H9 (cell line): ENCODE data around the gene IFT122. TPM values are rescaled to one million over a fixed set of nuclear protein-coding genes. Genes with fewer than 3 reads are reported as not detected.

ENCODE experiments used
- DNase-seq: peaks from one replicate; pipeline ENCODE4 v3.0.0-alpha.2; 2017
- H2AFZ ChIP-seq: one replicate; pipeline ENCODE4 v1.6.1; 2013; ENCODE audit warnings: mild to moderate bottlenecking, low read length, control low read depth, moderate library complexity
- H2AK5ac ChIP-seq: 2 replicates; pipeline ENCODE4 v1.6.1; 2013; ENCODE audit warnings: low read length, control low read depth, mixed read lengths; ENCODE audit not compliant: insufficient read length
- H2BK120ac ChIP-seq: one replicate; pipeline ENCODE4 v1.6.1; 2013; ENCODE audit warnings: low read depth, mild to moderate bottlenecking, low read length, control low read depth, inconsistent platforms; ENCODE audit not compliant: poor library complexity, severe bottlenecking
- H2BK12ac ChIP-seq: 2 replicates; pipeline ENCODE4 v1.6.1; 2013; ENCODE audit warnings: low read length, control low read depth, mixed read lengths, low read depth; ENCODE audit not compliant: insufficient read length
- H2BK15ac ChIP-seq: 2 replicates; pipeline ENCODE4 v1.6.1; 2013; ENCODE audit warnings: low read depth, low read length, control low read depth
- H2BK20ac ChIP-seq: one replicate; pipeline ENCODE4 v1.6.1; 2013; ENCODE audit warnings: low read depth, mild to moderate bottlenecking, low read length, control low read depth, inconsistent platforms; ENCODE audit not compliant: poor library complexity, severe bottlenecking
- H2BK5ac ChIP-seq: 2 replicates; pipeline ENCODE4 v1.6.1; 2013; ENCODE audit warnings: low read length, control low read depth, mixed read lengths; ENCODE audit not compliant: insufficient read length
- H3K14ac ChIP-seq: 2 replicates; pipeline ENCODE4 v1.6.1; 2013; ENCODE audit warnings: low read length, control low read depth; ENCODE audit not compliant: insufficient read depth
- H3K18ac ChIP-seq: 2 replicates; pipeline ENCODE4 v1.6.1; 2013; ENCODE audit warnings: low read depth, mild to moderate bottlenecking, mixed read lengths, low read length, control low read depth; ENCODE audit not compliant: insufficient read length
- H3K23ac ChIP-seq: 2 replicates; pipeline ENCODE4 v1.6.1; 2013; ENCODE audit warnings: low read length, control low read depth, mixed read lengths, low read depth; ENCODE audit not compliant: insufficient read length
- H3K23me2 ChIP-seq: 2 replicates; pipeline ENCODE4 v1.6.1; 2013; ENCODE audit warnings: low read depth, mild to moderate bottlenecking, mixed read lengths, low read length, control low read depth; ENCODE audit not compliant: insufficient read length, poor library complexity, severe bottlenecking
- H3K27ac ChIP-seq: 2 replicates; pipeline ENCODE4 v1.5.1; 2013; ENCODE audit warnings: low read length, control low read depth, mixed read lengths, low read depth; ENCODE audit not compliant: insufficient read length
- H3K27me3 ChIP-seq: 2 replicates; pipeline ENCODE4 v1.6.1; 2013; ENCODE audit warnings: low read length, control low read depth, inconsistent platforms; ENCODE audit not compliant: insufficient read depth
- H3K4ac ChIP-seq: 2 replicates; pipeline ENCODE4 v1.6.1; 2013; ENCODE audit warnings: low read depth, mild to moderate bottlenecking, control low read depth, inconsistent platforms, low read length, moderate library complexity
- H3K4me1 ChIP-seq: 2 replicates; pipeline ENCODE4 v1.6.1; 2013; ENCODE audit warnings: low read length, control low read depth, inconsistent platforms; ENCODE audit not compliant: insufficient read depth
- H3K4me2 ChIP-seq: 2 replicates; pipeline ENCODE4 v1.6.1; 2013; ENCODE audit warnings: low read length, control low read depth, mixed read lengths; ENCODE audit not compliant: insufficient read length, insufficient read depth
- H3K56ac ChIP-seq: 2 replicates; pipeline ENCODE4 v1.6.1; 2013; ENCODE audit warnings: low read depth, mild to moderate bottlenecking, mixed read lengths, low read length, control low read depth; ENCODE audit not compliant: insufficient read length
- H3K79me1 ChIP-seq: 2 replicates; pipeline ENCODE4 v1.6.1; 2013; ENCODE audit warnings: low read depth, mild to moderate bottlenecking, moderate library complexity, low read length, control low read depth, inconsistent platforms; ENCODE audit not compliant: insufficient read depth, poor library complexity, severe bottlenecking
- H3K79me2 ChIP-seq: 2 replicates; pipeline ENCODE4 v1.6.1; 2013; ENCODE audit warnings: low read length, control low read depth, inconsistent platforms; ENCODE audit not compliant: insufficient read depth
- H3K9ac ChIP-seq: 2 replicates; pipeline ENCODE4 v1.6.1; 2013; ENCODE audit warnings: low read length, control low read depth, mixed read lengths; ENCODE audit not compliant: insufficient read length; ENCODE audit errors: extremely low read depth
- H3K9me3 ChIP-seq: one replicate; pipeline ENCODE4 v1.6.1; 2013; ENCODE audit warnings: low read depth, low read length, inconsistent platforms; ENCODE audit not compliant: control insufficient read depth
- H3T11ph ChIP-seq: one replicate; pipeline ENCODE4 v1.6.1; 2013; ENCODE audit warnings: mild to moderate bottlenecking, low read length, control low read depth, inconsistent platforms
- H4K20me1 ChIP-seq: one replicate; pipeline ENCODE4 v1.6.1; 2013; ENCODE audit not compliant: control insufficient read depth, insufficient read length, insufficient read depth
- H4K5ac ChIP-seq: 2 replicates; pipeline ENCODE4 v1.6.1; 2013; ENCODE audit warnings: low read depth, mild to moderate bottlenecking, mixed read lengths, low read length, control low read depth; ENCODE audit not compliant: insufficient read length
- H4K8ac ChIP-seq: replicated peaks from 2 replicates; pipeline ENCODE4 v1.6.1; 2013; ENCODE audit warnings: low read length, control low read depth, mixed read lengths, low read depth; ENCODE audit not compliant: insufficient read length
- H4K91ac ChIP-seq: 2 replicates; pipeline ENCODE4 v1.6.1; 2013; ENCODE audit warnings: low read depth, mild to moderate bottlenecking, moderate library complexity, mixed read lengths, low read length, control low read depth; ENCODE audit not compliant: insufficient read length
- H3K27ac Mint-ChIP-seq, 3 experiments: 2 replicates in 2 of 3; 3 replicates in 1 of 3; pipeline ENCODE4 v1.8.0; 2020 to 2021; ENCODE audit warnings: mixed read lengths in 3 of 3, mild to moderate bottlenecking in 1 of 3, moderate library complexity in 1 of 3
- H3K27me3 Mint-ChIP-seq: 2 replicates; pipeline ENCODE4 v1.8.0; 2021; ENCODE audit warnings: low read depth, mild to moderate bottlenecking, moderate library complexity, mixed read lengths
- H3K36me3 Mint-ChIP-seq, 3 experiments: 2 replicates in 2 of 3; 3 replicates in 1 of 3; pipeline ENCODE4 v1.8.0; 2020 to 2021; ENCODE audit warnings: low read depth in 3 of 3, mixed read lengths in 3 of 3; ENCODE audit not compliant: insufficient read depth in 1 of 3
- H3K4me1 Mint-ChIP-seq, 2 experiments: 2 replicates each; pipeline ENCODE4 v1.8.0; 2020; ENCODE audit warnings: mixed read lengths in 2 of 2
- H3K4me3 Mint-ChIP-seq, 2 experiments: 2 replicates in 1 of 2; 3 replicates in 1 of 2; pipeline ENCODE4 v1.8.0; 2020 to 2021; ENCODE audit warnings: mild to moderate bottlenecking in 2 of 2, mixed read lengths in 2 of 2, moderate library complexity in 1 of 2
- H3K9me3 Mint-ChIP-seq, 2 experiments: 2 replicates in 1 of 2; 3 replicates in 1 of 2; pipeline ENCODE4 v1.8.0; 2020; ENCODE audit warnings: mild to moderate bottlenecking in 2 of 2, mixed read lengths in 2 of 2, moderate library complexity in 1 of 2
- CTCF ChIP-seq: fragments of 200-600 bp; sonication (generic); conservative IDR thresholded peaks from 3 replicates; pipeline ENCODE4 v1.8.0; 2021; ENCODE audit warnings: antibody characterized with exemption, mild to moderate bottlenecking
- WGBS: extraction: QIAGEN DNeasy Blood & Tissue Kit; methylation state at CpG from one replicate; pipeline ENCODE4 v1.1.7; 2013; ENCODE audit warnings: missing lambda C conversion rate, low lambda C conversion rate, mixed read lengths; ENCODE audit not compliant: insufficient read length; ENCODE audit errors: extremely low coverage; 5-methylcytosine and 5-hydroxymethylcytosine counted together
- total RNA-seq: library from RNA; stranded (reverse); gene quantifications from 2 replicates; pipeline ENCODE4 v1.2.1, GENCODE V29; 2021

The IFT122 gene
- total RNA-seq, 1 experiment from 2014 or later: 19.3 TPM

- H3K79me1 ChIP-seq: no peaks in the 10 kb centered on the region
Observed at GRCh38 chr3:129429080-129429451, 11.0 kb upstream of the IFT122 start.

More at GRCh38 chr3:129429080-129429451, 11.0 kb upstream of the IFT122 start:
- Histone ChIP-seq H4K8ac (no peak overlapping the region), H3K14ac (no peak overlapping the region; the same call in 1 of the 2 replicates), H3K79me2 (no peaks in the 10 kb centered on the region), H4K91ac (no peak overlapping the region), H4K20me1 (no peaks in the 10 kb centered on the region), H4K5ac (peak overlapping the region; percentile 18), H3K4me2 (peak overlapping the region; percentile 76), H3K9ac (peak overlapping the region; percentile 63), H3K56ac (no peak overlapping the region), H2BK120ac (no peak overlapping the region), H3K18ac (peak overlapping the region; percentile 32), H2BK12ac (no peak overlapping the region), H2BK15ac (no peak overlapping the region), H2BK5ac (no peak overlapping the region), H2AK5ac (peak overlapping the region; percentile 25), H2AFZ (no peak overlapping the region), H2BK20ac (no peak overlapping the region), H3K27ac (no peak overlapping the region), H3K4me1 (peaks cover 7% of the 10 kb centered on the region; the same call in 1 of the 2 replicates), H3T11ph (no peak overlapping the region), H3K4ac (no peak overlapping the region; the same call in 1 of the 2 replicates), H3K23ac (no peak overlapping the region), H3K23me2 (peaks cover 3% of the 10 kb centered on the region), H3K9me3 (no peaks in the 10 kb centered on the region), H3K27me3 (no peaks in the 10 kb centered on the region; the same call in 1 of the 2 replicates)
- Mint-ChIP-seq H3K27me3 (peaks cover 18% of the 10 kb centered on the region), H3K9me3 (no peaks in the 10 kb centered on the region), H3K36me3 (peaks cover 11 to 36% (median 34%) of the 10 kb centered on the region in 3 experiments; a peak in 6 of 7 replicates), H3K4me3 (peak overlapping the region; percentile 72 to 82; a peak in 3 of 5 replicates), H3K4me1 (peaks cover 39 to 41% of the 10 kb centered on the region in 2 experiments), H3K27ac (peak overlapping the region; percentile 57 to 92 (median 63); a peak in 6 of 7 replicates)
- TF ChIP-seq CTCF: no peak
- no peak for DNase-seq
- WGBS: no CpG with 5 or more reads among the region's 3 CpGs
